ACHN (cell line): ENCODE data around the gene FAM131B.

Source experiments
- DNase-seq: peaks from one replicate; pipeline ENCODE4 v3.0.0-alpha.2; 2015
- in situ Hi-C: cut with HindIII; loops from 2 replicates; pipeline ENCODE4 v1.10.0; 2017; ENCODE audit warnings: low sequenced_read_pairs, low pct_ligation_motif_present, low pct_unique_long_range_greater_than_20kb

The FAM131B gene

DNA sequence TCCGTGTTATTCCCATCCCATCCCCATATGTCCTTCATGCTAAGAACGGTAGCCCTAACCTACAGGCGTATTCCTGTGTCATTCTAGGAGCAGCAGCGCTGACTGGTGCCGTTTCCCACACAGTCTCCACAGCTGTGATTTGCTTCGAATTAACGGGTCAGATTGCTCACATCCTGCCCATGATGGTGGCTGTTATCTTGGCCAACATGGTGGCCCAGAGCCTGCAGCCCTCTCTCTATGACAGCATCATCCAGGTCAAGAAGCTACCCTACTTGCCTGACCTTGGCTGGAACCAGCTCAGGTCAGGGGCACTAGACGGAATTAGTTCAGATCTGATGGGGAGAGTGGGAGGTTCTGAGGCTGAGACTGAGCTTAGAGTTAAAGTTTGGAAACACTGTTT is 20.7 kb downstream of the FAM131B start:
- DNase-seq = no peak
- in situ Hi-C loops = no loop called here

DNA sequence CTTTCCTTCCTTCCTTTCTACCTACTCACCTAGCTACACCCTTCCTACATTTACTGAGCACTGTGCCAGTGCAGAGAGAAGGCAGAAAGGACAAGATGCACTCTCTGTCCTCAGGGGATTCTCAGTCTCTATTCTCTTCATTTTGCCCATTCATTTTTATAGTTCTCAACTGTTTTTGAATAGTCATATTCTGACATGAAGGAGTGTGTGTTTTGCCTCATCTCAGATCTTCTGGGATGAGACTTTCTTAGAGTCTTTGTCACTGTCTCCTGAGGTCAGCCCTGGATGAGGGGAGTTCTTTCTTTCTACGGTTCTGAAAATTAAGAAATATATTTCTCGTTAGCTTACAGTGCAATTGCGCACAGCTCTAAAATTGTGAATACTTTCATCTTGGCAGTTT is 25.3 kb downstream of the FAM131B start:
- in situ Hi-C loops = no loop called here
- DNase-seq = no peak

DNA sequence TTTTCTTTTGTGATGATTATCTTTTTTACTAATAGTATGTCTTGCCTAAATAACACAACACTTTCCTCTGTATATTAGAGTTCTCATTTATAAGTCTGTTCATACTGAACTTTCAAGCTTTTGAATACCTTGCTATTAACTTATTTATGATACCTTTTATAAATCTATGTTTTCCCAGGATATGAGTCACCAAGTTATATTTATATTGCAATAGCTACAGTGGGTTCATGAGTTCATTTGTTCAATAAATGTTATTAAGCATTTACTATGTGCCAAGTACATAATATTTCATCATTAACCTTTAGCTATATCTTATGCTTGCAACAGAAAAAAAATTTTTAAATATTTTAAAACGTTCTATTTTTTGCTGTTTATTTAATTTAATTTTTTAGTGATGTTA is 28.3 kb downstream of the FAM131B start:
- in situ Hi-C loops = no loop called here
- DNase-seq = no peak

DNA sequence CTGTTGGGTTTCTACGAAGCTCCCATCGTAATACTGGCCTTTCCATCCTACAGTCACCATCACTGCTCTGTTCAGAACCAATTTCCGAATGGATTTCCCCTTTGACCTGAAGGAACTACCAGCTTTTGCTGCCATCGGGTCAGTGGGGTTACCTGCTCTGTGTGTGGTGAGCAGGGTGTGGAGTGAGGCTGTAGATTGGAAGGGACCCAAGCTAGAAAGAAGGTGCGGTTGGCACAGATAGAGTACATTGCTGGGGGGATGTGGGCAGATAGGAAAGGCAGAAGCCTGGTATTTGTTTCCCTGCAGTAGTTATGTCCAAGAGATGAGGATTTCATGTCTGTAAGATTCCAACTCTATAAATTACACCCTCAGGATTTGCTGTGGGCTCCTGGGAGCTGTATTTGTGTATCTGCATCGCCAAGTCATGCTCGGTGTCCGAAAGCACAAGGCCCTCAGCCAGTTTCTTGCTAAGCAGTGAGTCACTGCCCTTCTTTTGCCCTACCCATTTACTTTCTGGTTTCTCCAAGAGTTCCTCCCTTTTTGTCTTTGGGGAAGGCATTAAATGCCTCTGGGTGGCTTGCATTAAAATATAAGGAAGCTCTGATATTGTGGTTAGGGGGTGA is 31.2 kb downstream of the FAM131B start:
- in situ Hi-C loops = no loop called here
- peak; percentile 19 for DNase-seq

DNA sequence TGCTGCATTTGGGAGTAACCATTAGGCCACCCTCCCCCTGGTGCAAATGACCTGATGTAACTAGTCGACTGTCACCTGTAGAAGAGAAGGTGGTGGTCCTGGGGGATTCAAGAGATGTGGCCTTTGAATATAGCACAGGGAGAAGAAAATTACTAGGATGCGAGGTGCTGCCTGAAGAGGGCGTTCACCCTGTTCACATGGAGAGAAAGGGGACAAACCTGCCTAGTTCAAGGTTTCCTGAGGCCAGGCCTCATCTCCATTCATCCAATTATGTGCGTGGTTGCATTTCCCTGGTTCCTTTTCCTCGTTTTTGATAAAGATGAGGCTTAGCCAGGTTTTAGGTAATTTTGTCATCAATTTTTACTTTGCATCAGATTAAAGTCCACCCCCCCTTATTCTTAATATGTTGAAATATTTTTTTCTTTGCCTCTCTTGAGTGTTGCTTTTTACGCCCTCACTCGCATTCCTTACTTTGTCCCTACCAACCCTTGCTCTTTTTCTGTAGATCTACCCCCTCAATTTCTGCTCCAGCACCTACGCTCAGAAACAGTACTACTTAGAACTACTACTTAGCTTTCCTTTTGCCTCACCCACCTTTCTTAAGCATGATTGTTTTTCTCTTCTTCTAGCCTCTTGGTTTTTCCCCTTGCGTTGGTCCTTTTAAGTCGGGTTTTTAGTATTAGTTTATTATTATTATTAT is 32.9 kb downstream of the FAM131B start:
- in situ Hi-C loops = no loop called here
- no peak for DNase-seq

DNA sequence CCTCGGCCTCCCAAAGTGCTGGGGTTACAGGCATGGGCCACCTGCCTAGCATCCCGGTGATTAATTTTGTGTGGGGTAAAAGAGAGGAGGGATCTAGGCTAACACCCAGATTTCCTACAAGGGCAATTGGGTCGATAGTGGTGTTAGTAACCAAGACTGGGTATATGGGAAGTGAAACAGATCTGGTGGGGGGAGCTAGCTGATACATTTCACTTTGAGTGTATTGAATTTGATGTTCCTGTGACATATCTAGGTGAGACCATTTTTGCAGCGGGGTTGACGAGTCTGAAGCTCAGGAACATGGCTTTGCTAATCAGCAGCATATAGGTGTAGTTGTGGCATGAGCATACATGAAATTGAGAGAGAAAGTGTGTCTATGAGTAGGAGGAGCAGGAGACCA is 34.6 kb downstream of the FAM131B start:
- DNase-seq = no peak
- in situ Hi-C loops = no loop called here

DNA sequence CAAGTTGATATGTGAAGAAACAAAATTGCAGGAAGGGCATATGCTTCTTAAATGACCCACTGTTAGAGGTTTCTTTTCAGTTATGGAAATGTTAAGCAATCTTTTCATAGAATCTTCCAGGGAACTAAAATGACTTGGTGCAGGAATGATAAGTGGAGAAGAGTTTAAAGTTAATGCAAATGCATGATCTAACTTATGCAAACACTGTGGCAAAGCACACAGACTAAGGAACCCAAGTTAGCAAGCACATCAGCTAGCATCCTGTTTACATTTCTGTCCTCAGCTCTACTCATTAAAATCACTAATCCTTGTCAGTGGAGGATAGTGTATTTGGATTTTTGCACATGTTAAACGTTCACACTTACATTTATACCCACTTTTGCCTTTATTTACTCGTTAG is 37.3 kb downstream of the FAM131B start:
- in situ Hi-C loops = no loop called here
- no peak for DNase-seq

DNA sequence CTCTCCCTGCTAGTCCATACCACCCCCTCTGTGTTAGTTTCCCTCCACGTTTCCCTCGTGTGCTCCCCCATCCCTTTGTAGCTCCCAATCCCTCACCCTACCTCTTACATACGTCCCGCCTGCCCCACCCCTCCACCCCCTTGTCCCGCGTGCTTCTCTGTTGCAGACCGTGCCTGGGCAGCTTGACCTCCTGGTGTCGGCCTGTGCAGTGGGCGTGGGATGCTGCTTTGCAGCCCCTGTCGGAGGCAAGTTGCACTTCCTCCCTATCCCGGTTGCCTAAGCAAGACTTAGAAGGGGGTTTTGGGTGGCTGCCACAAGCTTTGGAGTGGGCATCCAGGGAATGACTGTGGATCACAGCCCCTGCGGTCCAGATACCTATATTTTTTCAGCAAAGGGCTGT is 38.9 kb downstream of the FAM131B start:
- no peak for DNase-seq

DNA sequence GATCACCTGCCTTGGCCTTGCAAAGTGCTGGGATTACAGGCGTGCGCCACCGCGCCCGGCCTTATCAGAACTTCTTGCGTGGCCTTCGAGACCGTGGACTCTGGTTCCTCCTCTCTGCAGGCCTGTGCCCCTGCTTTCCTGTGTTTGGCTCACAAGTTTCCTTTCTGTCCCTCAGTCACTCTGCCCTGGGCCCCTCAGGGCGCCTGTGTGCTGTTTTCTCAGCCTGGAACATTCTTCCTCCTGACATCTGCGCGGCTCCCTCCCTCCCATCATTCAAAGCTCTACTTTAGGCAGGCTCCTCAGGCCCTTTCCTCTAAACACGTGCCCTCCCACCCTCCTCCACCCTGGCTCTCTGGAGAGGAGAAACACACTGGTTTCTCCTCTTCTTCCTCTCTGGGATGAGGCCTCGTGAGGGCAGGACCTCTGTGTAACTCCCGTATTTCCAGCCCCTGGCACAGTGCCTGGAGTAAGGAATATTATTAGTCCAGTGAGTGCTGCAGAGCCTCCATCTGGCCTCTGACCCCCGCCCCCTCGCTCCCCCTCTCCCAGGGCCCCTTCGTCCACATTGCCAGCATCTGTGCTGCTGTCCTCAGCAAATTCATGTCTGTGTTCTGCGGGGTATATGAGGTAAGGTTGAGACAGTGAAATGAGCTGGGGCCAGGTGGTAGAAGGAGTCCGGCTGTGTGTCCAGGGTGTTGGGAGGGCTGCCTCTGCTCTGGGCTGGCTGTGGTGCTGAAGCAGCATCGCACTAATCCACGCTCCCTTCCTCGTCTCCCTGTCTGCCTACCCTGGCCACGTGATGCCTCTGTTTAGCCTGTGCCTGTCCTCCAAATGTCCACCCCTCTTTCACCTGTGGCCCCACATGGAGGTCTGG is 39.5 kb downstream of the FAM131B start:
- no peak for DNase-seq
- in situ Hi-C loops = no loop called here

More for the DNA sequence above, 38.9 kb downstream of the FAM131B start:
- in situ Hi-C loops = no loop called here

DNA sequence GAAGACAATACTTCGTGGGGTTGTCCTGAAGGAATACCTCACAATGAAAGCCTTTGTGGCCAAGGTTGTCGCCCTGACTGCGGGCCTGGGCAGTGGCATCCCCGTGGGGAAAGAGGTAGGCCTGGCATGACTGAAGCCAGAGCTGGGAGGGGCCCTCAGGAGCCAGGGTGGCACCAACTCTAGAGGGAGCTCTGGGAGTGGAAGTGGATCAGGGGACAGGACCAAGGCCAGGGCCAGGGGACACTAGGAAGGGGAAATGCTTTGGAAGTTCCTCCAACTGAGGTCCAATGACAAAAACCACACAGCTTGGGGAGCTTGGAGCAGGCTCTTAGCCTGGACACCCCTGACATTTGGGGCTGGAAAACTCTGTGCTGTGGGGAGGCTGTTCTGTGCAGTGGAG is 40.8 kb downstream of the FAM131B start:
- in situ Hi-C loops = no loop called here

DNA sequence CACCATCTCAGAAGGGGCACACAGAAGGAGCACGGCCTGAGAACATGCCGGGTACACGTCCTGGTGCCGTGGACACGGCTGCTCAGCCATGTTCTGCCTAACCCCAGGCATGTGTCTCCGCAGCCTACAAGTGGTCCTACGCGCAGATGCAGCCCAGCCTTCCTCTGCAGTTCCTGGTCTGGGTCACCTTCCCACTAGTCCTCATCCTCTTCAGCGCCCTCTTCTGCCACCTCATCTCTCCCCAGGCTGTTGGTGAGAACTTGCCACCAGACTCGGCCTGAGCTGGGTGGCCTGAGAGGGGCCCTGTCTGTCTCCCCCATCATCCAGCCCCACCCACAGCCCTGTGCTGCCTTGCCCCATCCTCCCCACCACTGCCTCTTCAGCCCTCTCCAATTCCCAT is 41.3 kb downstream of the FAM131B start:
- in situ Hi-C loops = no loop called here
- DNase-seq = no peak

More for the DNA sequence above, 40.8 kb downstream of the FAM131B start:
- peak; percentile 46 for DNase-seq

DNA sequence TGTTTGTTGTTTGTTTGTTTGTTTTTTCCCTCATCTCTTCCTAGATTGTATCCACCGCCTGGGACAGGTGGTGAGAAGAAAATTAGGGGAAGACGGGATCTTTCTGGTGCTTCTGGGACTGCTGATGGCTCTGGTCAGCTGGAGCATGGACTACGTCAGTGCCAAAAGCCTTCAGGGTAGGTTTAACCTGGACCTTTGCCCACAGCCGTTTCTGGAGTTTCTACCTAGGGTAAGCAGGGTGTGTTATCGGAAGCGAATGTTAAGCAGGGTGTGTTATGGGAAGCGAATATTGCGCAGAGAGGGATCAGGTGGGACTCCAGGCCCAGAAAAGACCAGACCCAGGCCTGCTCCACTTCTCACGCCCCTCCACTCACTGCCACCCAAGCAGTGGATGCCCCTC is 41.9 kb downstream of the FAM131B start:
- in situ Hi-C loops = no loop called here
- DNase-seq = no peak

DNA sequence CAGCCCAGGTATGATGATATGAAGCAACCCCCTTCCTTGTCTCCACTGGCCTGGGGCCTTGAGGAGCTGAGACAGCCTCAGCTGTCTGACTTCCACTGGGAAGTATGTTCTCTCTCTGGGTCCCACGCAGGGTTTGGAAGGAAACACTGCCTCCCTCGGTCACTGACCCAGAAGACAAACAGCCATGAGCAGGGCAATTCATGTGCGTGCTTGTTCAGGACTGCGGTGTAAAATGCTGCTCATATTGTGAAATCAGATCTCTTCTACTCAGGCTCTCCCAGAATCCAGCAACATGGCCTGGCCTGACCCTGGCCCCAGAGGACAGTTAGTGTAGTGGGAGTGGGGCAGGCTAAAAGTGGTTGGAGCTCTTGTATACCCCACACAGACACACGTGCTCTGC is 43.9 kb downstream of the FAM131B start:
- DNase-seq = no peak
- in situ Hi-C loops = no loop called here

DNA sequence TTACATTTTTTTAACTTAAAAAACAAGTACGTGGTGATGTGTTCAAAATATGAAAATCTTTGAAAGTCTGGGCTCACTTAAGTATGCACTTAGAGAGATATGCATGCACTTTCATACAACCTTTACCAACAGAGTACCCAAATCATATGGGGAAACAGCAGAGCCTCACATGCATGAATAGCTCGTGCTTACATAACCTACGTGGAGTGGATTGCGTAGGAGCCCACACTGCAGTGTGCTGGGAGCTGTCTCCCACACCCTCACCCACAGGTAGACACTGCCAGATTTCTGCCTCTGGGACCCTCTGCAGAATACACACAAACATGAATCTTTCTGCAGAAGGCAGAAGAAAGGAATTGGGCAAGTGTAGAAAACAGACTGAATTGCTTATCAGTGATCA is 46.0 kb downstream of the FAM131B start:
- DNase-seq = no peak
- in situ Hi-C loops = no loop called here

DNA sequence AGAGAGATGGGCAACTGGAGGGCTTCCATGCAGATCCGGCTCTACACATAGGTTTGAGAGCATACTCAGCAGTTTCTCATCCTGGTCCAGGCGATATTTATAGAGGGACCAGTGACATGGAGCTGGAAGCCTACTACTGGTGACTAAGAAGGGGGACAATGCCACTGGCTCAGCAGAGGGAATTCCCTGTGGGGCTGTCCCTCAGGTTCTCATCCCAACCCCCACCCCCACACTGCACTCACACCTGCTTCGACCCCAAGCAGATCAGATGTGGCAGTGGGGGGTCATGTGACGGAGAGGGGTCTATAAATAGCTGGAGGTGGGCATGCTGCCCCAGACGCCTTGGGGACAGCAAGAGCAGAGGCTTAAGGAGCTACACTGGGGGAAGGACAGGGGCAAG is 46.7 kb downstream of the FAM131B start, which contains the start of gene CLCN1:
TSS of gene CLCN1 (plus strand) at position 336 of the 400 bp plus-strand sequence. CDS start 102 bp downstream, outside the sequence.
- DNase-seq = no peak
- in situ Hi-C loops = no loop called here

DNA sequence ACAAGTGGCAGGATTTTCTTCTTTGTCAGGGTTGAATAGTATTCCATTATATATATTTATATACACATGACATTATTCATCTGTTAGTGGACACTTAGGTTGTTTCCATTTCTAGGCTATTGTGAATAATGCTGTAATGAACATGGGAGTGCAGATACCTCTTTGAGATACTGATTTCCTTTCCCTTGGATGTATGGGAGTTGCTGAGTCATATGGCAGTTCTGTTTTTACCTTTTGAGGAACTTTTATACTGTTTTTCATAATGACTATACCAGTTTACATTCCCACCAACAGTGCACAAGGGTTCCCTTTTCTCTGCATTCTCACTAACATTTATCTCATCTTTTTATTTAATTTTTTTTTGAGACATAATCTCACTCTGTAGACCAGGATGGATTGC is 48.4 kb downstream of the FAM131B start:
- no peak for DNase-seq
- in situ Hi-C loops = no loop called here

DNA sequence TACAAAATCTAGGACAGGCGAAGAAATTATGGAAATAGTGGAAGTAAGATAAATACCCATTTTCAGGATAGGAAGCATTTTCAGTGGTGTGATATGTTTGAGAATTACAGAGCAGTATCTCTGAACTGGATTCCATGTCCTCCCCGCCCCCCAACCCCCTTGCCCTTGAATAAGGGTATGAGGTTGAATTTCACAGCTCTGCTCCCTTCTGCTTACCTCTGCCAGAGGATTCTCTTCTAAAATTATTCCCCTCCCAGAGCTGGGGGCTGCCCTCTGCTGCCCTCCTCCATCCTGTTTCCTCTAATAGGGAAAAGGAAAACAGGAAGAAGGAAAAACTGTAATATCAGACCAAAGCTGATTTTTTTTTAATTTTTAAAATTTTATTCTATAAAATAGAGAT is 53.9 kb downstream of the FAM131B start:
- DNase-seq = no peak
- in situ Hi-C loops = no loop called here

DNA sequence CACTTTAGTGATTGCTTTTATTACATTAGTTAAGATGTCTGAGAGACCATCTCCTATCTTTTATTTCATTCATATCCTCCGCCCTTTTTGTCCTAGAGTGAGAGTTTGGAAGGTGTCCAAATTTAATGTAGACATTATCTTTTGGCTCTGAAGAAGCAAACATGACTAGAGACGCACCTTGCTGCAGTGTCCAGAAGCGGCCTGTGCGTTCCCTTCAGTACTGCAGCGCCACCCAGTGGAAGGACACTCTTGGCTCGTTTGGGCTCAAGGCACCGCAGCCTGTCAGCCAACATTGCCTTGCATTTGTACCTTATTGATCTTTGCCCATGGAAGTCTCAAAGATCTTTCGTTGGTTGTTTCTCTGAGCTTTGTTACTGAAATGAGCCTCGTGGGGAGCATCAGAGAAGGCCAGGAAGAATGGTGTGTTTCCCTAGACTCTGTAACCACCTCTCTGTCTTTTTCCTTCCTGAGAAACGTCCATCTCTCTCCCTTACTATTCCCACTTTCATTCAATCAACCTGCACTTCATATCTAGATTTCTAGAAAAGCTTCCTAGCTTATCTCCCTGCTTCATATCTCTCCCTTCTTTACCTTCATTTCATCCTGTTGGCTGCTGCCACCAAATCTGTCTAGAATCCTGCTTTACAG is 57.0 kb downstream of the FAM131B start:
- peak; percentile 74 for DNase-seq
- in situ Hi-C loops = no loop called here

DNA sequence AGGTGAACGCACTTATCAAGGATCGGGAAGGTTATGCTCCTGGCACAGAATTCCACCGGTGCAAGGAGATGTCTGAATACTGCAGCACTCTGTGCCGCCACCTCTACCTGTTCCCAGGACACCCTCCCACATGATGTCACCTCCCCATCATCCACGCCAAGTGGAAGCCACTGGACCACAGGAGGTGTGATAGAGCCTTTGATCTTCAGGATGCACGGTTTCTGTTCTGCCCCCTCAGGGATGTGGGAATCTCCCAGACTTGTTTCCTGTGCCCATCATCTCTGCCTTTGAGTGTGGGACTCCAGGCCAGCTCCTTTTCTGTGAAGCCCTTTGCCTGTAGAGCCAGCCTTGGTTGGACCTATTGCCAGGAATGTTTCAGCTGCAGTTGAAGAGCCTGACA is 57.6 kb downstream of the FAM131B start:
- DNase-seq = no peak
- in situ Hi-C loops = no loop called here
